ENCODE data around the gene CIC.
"Not testable (repeated sequence)": the region's sequence is repeated elsewhere in the genome, so short reads cannot be mapped to it uniquely, and the experiment has no call there.

DNA sequence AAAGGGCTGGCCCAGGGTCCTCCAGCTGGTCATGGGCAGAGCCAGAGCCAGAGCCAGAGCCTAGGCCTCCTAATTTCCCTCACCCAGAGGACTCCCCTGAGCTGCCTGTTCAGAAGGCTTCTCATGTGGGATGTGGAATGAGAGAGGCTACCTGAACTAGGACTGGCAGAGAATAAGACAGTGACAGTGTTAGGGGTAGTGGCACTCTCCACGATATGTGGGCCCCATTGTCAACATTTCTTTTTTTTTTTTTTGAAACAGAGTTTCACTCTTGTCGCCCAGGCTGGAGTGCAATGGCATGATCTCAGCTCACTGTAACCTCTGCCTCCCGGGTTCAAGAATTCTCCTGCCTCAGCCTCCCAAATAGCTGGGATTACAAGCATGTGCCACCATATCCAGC is 62.3 kb downstream of the CIC start:
- not testable (repeated sequence) for TF ChIP-seq POLR2A, EP300 (IDR thresholded peaks at IDR 0.05)
- TF ChIP-seq, protein P1, sequence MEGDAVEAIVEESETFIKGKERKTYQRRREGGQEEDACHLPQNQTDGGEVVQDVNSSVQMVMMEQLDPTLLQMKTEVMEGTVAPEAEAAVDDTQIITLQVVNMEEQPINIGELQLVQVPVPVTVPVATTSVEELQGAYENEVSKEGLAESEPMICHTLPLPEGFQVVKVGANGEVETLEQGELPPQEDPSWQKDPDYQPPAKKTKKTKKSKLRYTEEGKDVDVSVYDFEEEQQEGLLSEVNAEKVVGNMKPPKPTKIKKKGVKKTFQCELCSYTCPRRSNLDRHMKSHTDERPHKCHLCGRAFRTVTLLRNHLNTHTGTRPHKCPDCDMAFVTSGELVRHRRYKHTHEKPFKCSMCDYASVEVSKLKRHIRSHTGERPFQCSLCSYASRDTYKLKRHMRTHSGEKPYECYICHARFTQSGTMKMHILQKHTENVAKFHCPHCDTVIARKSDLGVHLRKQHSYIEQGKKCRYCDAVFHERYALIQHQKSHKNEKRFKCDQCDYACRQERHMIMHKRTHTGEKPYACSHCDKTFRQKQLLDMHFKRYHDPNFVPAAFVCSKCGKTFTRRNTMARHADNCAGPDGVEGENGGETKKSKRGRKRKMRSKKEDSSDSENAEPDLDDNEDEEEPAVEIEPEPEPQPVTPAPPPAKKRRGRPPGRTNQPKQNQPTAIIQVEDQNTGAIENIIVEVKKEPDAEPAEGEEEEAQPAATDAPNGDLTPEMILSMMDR (IDR thresholded peaks at IDR 0.05), result not testable (repeated sequence)

Measured in tibial nerve (tissue), 4 donors.